Esophagus muscularis mucosa (tissue), 4 donors: Measurements from ENCODE around the gene RNF130. TPM values are rescaled to one million over a fixed set of nuclear protein-coding genes. Genes with fewer than 3 reads are reported as not detected.
"Not testable (repeated sequence)": the region's sequence is repeated elsewhere in the genome, so short reads cannot be mapped to it uniquely, and the experiment has no call there.

ENCODE experiments used
- DNase-seq: peaks from one replicate; pipeline ENCODE4 v3.0.0-alpha.2; 2017; ENCODE audit errors: extremely low spot score
- H3K27ac ChIP-seq, 4 donors: fragments of 200-600 bp; sonication (generic); replicated peaks in 1 of 4; 1 replicate in 3 of 4; 2 replicates in 1 of 4; pipeline ENCODE4 v1.5.1; 2016 to 2019; ENCODE audit warnings: mild to moderate bottlenecking in 1 of 4
- H3K27me3 ChIP-seq, 4 donors: fragments of 200-600 bp; sonication (generic); one replicate each; pipeline versions ENCODE4 v1.5.1 to v1.6.0; 2016 to 2019
- H3K36me3 ChIP-seq, 4 donors: fragments of 200-600 bp; sonication (generic); one replicate each; pipeline ENCODE4 v1.5.1; 2016 to 2019
- H3K4me1 ChIP-seq, 4 donors: fragments of 200-600 bp; sonication (generic); one replicate each; pipeline ENCODE4 v1.5.1; 2016 to 2019
- H3K4me3 ChIP-seq, 4 donors: fragments of 200-600 bp; sonication (generic); 1 replicate in 2 of 4; 2 replicates in 2 of 4; pipeline ENCODE4 v1.5.1; 2016 to 2019; ENCODE audit warnings: mild to moderate bottlenecking in 4 of 4, moderate library complexity in 1 of 4
- H3K9me3 ChIP-seq, 4 donors: fragments of 200-600 bp; sonication (generic); 1 replicate in 3 of 4; 2 replicates in 1 of 4; pipeline ENCODE4 v1.5.1; 2016 to 2019
- EP300 ChIP-seq: sonication (generic); formaldehyde crosslinking; IDR thresholded peaks from one replicate; pipeline ENCODE4 v1.6.1; 2017; ENCODE audit warnings: antibody characterized with exemption
- POLR2A ChIP-seq: fragments of 450-650 bp; IDR thresholded peaks from one replicate; pipeline ENCODE4 v1.6.1; 2017; ENCODE audit warnings: antibody characterized with exemption, moderate library complexity, mild to moderate bottlenecking, low read depth
- POLR2AphosphoS5 ChIP-seq, 2 donors: sonication (generic); formaldehyde crosslinking; IDR thresholded peaks; one replicate each; pipeline ENCODE4 v1.6.1; 2017; ENCODE audit warnings: antibody characterized with exemption in 2 of 2
- WGBS: methylation state at CpG from one replicate; pipeline ENCODE4 v1.1.5; 2018; 5-methylcytosine and 5-hydroxymethylcytosine counted together
- intact Hi-C: fragments of 100-400 bp; cut with DNase I; formaldehyde crosslinking; loops from one replicate; pipeline ENCODE4 v1.15.1; 2023
- total RNA-seq, 4 donors: library from RNA; depleted of rRNA; stranded (reverse); fragments of >200 nt; gene quantifications; one replicate each; pipeline versions ENCODE4 v1.1.0 to v1.2.1, GENCODE V29; 2016
- TF ChIP-seq, protein P1 (sequence below), 3 experiments: fragments of 200-600 bp in 2 of 3; fragments of 450-650 bp in 1 of 3; sonication (generic) in 2 of 3; IDR thresholded peaks; one replicate each; pipeline ENCODE4 v1.5.1; 2017 to 2019; ENCODE audit warnings: antibody characterized with exemption in 3 of 3, mild to moderate bottlenecking in 2 of 3, moderate library complexity in 1 of 3

The RNF130 gene
- total RNA-seq, 4 donors from 2014 or later: 98.4 to 136 (median 108) TPM

DNA sequence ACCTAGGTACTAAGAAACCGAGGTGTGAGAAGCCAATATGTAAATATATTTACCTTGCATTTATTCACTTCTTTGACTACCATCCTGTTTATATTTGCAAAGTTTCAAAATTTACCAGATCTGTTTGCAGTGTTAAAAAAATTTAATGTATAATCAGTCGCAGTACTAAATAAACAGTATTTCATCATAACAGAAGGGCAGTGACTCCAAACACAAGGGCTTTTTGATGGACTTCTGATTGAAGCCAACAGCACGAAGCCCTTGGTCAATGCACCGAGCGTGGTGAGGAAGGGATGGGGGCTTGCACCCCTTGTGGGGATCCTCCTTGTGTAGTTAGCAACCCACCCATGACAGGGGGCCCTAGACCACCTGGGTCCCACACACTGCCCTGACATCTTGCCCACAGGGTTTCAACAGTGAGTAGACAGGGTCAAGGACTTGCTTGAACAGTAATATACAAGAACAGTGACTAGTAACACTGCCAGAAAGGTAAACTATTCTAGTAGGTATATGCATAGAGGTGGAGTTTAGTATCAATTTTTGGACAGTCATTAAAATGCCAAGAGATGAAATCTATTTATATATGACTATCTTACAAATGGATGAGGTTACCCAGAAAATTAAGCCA lies 111.2 kb downstream of the RNF130 start:
- no peaks in the 10 kb centered on the region for H3K9me3 ChIP-seq
- WGBS: 82% methylated on average over 5 of the region's 5 CpGs
- peaks cover 0 to 8% (median 0%) of the 10 kb centered on the region in 4 donors for H3K4me1 ChIP-seq
- H3K27me3 ChIP-seq: no peaks in the 10 kb centered on the region
- intact Hi-C loops: no loop called here
- H3K4me3 ChIP-seq: no peak overlapping the region
- no peak for TF ChIP-seq POLR2AphosphoS5 (IDR thresholded peaks at IDR 0.05)
- no peak for TF ChIP-seq EP300
- no peak for TF ChIP-seq POLR2A
- TF ChIP-seq, protein P1, sequence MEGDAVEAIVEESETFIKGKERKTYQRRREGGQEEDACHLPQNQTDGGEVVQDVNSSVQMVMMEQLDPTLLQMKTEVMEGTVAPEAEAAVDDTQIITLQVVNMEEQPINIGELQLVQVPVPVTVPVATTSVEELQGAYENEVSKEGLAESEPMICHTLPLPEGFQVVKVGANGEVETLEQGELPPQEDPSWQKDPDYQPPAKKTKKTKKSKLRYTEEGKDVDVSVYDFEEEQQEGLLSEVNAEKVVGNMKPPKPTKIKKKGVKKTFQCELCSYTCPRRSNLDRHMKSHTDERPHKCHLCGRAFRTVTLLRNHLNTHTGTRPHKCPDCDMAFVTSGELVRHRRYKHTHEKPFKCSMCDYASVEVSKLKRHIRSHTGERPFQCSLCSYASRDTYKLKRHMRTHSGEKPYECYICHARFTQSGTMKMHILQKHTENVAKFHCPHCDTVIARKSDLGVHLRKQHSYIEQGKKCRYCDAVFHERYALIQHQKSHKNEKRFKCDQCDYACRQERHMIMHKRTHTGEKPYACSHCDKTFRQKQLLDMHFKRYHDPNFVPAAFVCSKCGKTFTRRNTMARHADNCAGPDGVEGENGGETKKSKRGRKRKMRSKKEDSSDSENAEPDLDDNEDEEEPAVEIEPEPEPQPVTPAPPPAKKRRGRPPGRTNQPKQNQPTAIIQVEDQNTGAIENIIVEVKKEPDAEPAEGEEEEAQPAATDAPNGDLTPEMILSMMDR (IDR thresholded peaks at IDR 0.05): no peak
- peaks cover 17 to 74% (median 31%) of the 10 kb centered on the region in 4 donors for H3K36me3 ChIP-seq
- DNase-seq: no peak
- no peak overlapping the region for H3K27ac ChIP-seq

DNA sequence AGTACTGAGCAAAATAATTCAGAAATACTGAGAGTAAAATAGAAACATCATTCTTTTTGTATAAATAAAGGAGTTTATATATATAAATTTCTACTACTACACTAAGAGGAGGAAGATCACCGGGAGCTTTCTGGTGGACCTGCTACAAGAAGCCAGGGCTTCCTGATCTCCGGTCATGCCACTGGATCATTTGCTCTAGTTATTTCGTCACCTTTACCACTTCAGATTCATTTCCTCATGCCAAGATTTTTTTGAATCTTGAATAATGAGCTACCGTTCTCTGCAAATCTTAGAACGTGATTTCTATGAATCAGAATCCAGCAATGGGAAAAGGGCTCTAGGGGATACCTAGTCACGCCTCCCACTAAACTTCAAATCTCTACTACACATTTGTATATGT lies 111.9 kb downstream of the RNF130 start:
- H3K27me3 ChIP-seq: no peaks in the 10 kb centered on the region
- no peaks in the 10 kb centered on the region for H3K9me3 ChIP-seq
- H3K4me1 ChIP-seq: peaks cover 0 to 8% (median 0%) of the 10 kb centered on the region in 4 donors
- peaks cover 17 to 74% (median 30%) of the 10 kb centered on the region in 4 donors for H3K36me3 ChIP-seq
- intact Hi-C loops: no loop called here
- no peak for TF ChIP-seq POLR2AphosphoS5 (IDR thresholded peaks at IDR 0.05)
- TF ChIP-seq POLR2A: no peak
- TF ChIP-seq, protein P1 (IDR thresholded peaks at IDR 0.05): no peak
- no peak for TF ChIP-seq EP300
- H3K27ac ChIP-seq: no peak overlapping the region
- no peak overlapping the region for H3K4me3 ChIP-seq
- 90% methylated on average over 6 of the region's 6 CpGs for WGBS
- DNase-seq: peak; percentile 29

DNA sequence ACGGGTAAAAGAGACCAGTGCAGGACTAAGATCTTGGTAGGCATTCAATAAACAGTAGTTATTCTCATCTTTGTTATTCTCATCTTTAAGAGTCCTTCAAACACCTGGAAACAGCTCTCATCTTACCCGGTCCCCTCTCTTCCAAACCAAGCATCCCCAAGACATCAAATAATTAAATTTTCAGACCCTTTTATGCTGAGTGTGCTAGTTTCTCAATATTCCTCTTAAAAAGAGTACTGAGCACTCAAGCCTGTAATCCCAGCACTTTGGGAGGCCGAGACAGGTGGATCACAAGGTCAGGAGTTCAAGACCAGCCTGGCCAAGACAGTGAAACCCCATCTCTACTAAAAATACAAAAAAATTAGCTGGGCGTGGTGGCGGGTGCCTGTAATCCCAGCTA lies 112.4 kb downstream of the RNF130 start:
- H3K27ac ChIP-seq, H3K4me3 ChIP-seq, H3K4me1 ChIP-seq, DNase-seq, H3K9me3 ChIP-seq, intact Hi-C loops, H3K27me3 ChIP-seq: not testable (repeated sequence)
- WGBS: 94% methylated on average over 5 of the region's 5 CpGs
- peaks cover 17 to 73% (median 28%) of the 10 kb centered on the region in 4 donors for H3K36me3 ChIP-seq

DNA sequence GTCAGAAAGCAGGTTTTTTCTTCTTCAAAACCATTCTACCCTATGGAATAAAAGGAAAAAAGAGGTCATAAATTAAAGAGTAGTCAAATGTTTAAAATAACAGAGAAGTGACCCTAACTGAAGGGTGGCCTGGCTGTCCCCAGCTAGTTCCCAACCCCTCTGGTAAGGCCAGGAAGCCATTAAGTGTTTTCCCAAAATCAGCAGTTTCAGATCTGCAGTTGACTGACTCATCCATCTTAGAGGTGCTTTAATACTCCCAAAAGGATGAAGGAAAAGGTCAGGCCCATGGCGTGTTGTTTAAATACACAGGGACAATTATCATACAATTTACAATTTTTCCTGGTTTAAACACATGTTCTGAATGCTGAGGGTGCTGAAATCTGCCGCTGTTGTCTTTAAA lies 115.9 kb downstream of the RNF130 start:
- no peak for DNase-seq
- no peaks in the 10 kb centered on the region for H3K9me3 ChIP-seq
- no peak overlapping the region for H3K4me3 ChIP-seq
- TF ChIP-seq, protein P1 (IDR thresholded peaks at IDR 0.05): no peak
- TF ChIP-seq POLR2A: no peak
- no peak for TF ChIP-seq POLR2AphosphoS5 (IDR thresholded peaks at IDR 0.05)
- no peak for TF ChIP-seq EP300
- peaks cover 0 to 51% (median 12%) of the 10 kb centered on the region in 4 donors for H3K36me3 ChIP-seq
- no peak overlapping the region for H3K27ac ChIP-seq
- peaks cover 0 to 8% (median 0%) of the 10 kb centered on the region in 4 donors for H3K4me1 ChIP-seq
- H3K27me3 ChIP-seq: no peaks in the 10 kb centered on the region
- intact Hi-C loops: no loop called here
- 78% methylated on average over 2 of the region's 2 CpGs for WGBS

DNA sequence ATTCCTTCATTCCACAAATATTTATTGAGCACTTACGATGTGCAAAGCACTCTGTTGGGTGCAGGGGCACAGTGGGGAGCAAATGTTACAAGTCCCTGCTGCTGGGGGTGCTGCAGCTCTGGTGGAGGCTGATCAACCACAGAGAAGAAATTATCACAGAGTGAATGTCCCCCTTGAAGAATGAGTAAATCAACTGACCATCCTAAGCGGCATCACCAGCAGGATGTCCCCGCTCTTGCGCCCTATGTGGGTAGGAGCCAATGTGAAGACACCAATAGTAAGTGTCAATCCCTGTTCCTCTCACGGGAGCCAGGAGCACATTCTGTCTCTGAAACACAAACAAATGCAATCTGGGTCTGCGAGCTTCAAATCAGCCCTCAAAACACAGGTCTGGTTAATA lies 116.5 kb downstream of the RNF130 start:
- Histone ChIP-seq H3K36me3 (peaks cover 0 to 47% (median 12%) of the 10 kb centered on the region in 4 donors), H3K9me3 (no peaks in the 10 kb centered on the region), H3K4me1 (peaks cover 0 to 8% (median 0%) of the 10 kb centered on the region in 4 donors), H3K27ac (no peak overlapping the region), H3K27me3 (no peaks in the 10 kb centered on the region), H3K4me3 (no peak overlapping the region)
- 91% methylated on average over 6 of the region's 6 CpGs for WGBS
- intact Hi-C loops: no loop called here
- no peak for DNase-seq
- TF ChIP-seq EP300 (no peak), POLR2AphosphoS5 (IDR thresholded peaks at IDR 0.05) (no peak), POLR2A (no peak)
- TF ChIP-seq, protein P1 (IDR thresholded peaks at IDR 0.05): no peak
